GM12892 (cell line): ENCODE measurements around the gene FAM184B.

Experiments
- POLR2A ChIP-seq: IDR thresholded peaks from 2 replicates; pipeline ENCODE4 v1.6.1; 2011; ENCODE audit warnings: low read depth, low read length, control low read depth
- POLR2AphosphoS5 ChIP-seq: IDR thresholded peaks from 2 replicates; pipeline ENCODE4 v1.6.1; 2011; ENCODE audit warnings: low read depth, low read length, control low read depth
- TAF1 ChIP-seq: IDR thresholded peaks from 2 replicates; pipeline ENCODE4 v1.6.1; 2011; ENCODE audit warnings: low read depth, mild to moderate bottlenecking, control low read depth, low read length, borderline replicate concordance

DNA sequence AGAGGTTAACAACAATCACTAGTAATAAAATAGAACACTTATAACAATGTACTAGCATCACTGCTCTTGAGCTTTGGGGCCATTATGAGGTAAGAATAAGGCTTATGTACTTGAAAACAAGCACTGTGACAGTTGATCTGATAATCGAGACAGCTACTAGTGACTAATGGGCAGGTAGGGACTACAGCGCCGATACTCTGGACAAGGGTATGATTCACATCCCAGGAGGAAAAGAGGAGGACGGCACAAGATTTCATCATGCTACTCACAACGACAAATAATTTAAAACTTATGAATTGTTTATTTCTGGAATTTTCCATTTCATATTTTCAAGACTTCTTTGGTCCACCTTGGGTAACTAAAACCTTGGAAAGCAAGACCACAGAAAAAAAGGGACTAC, 62.3 kb downstream of the FAM184B start:
- TF ChIP-seq POLR2AphosphoS5, result no peak
- TF ChIP-seq POLR2A, result no peak
- TF ChIP-seq TAF1, result no peak
